Stomach (tissue), 9 donors: ENCODE results near the gene PSMA1. TPM values are rescaled to one million over a fixed set of nuclear protein-coding genes. Genes with fewer than 3 reads are reported as not detected.
A peak's percentile ranks its signal among the peaks of the same experiment; 100 is the strongest.

Experiments
- DNase-seq, 2 donors: peaks; one replicate each; pipeline versions ENCODE4 v3.0.0 to v3.0.0-alpha.2; 2013 to 2019
- H3K27ac ChIP-seq, 5 donors: fragments of 200-600 bp in 4 of 5; sonication (generic) in 4 of 5; one replicate each; pipeline ENCODE4 v1.5.1; 2013 to 2019; ENCODE audit warnings: mild to moderate bottlenecking in 1 of 5, moderate library complexity in 1 of 5
- H3K27me3 ChIP-seq, 3 donors: fragments of 200-600 bp; sonication (generic); one replicate each; pipeline ENCODE4 v1.5.1; 2017 to 2019; ENCODE audit warnings: mixed run types in 1 of 3
- H3K36me3 ChIP-seq, 4 donors: fragments of 200-600 bp; sonication (generic); 1 replicate in 3 of 4; 2 replicates in 1 of 4; pipeline ENCODE4 v1.5.1; 2016 to 2019
- H3K4me1 ChIP-seq, 4 donors: fragments of 200-600 bp; sonication (generic); one replicate each; pipeline ENCODE4 v1.5.1; 2016 to 2019
- H3K4me3 ChIP-seq, 4 donors: fragments of 200-600 bp; sonication (generic) in 3 of 4; one replicate each; pipeline ENCODE4 v1.5.1; 2016 to 2019; ENCODE audit warnings: mild to moderate bottlenecking in 1 of 4
- H3K9me3 ChIP-seq, 4 donors: fragments of 200-600 bp; sonication (generic); one replicate each; pipeline ENCODE4 v1.5.1; 2016 to 2019
- CTCF ChIP-seq, 7 experiments: fragments of 450-650 bp in 4 of 7; fragments of 200-600 bp in 3 of 7; sonication (generic) in 3 of 7; IDR thresholded peaks; one replicate each; pipeline ENCODE4 v1.5.1; 2016 to 2019; ENCODE audit warnings: antibody characterized with exemption in 7 of 7, control low read depth in 2 of 7, mild to moderate bottlenecking in 1 of 7
- EP300 ChIP-seq: sonication (generic); formaldehyde crosslinking; IDR thresholded peaks from one replicate; pipeline ENCODE4 v1.6.1; 2017; ENCODE audit warnings: antibody characterized with exemption
- POLR2A ChIP-seq, 4 donors: fragments of 450-650 bp; IDR thresholded peaks; one replicate each; pipeline ENCODE4 v1.6.1; 2016; ENCODE audit warnings: antibody characterized with exemption in 4 of 4, control low read depth in 2 of 4, mild to moderate bottlenecking in 1 of 4, moderate library complexity in 1 of 4
- POLR2AphosphoS5 ChIP-seq, 3 donors: sonication (generic); formaldehyde crosslinking; IDR thresholded peaks; one replicate each; pipeline ENCODE4 v1.6.1; 2016; ENCODE audit warnings: antibody characterized with exemption in 3 of 3
- WGBS, 5 donors: extraction: QIAGEN DNeasy Blood & Tissue Kit in 3 of 5; methylation state at CpG; one replicate each; pipeline versions ENCODE4 v1.1.5 to v1.1.7; 2013 to 2018; 5-methylcytosine and 5-hydroxymethylcytosine counted together
- intact Hi-C: fragments of 100-400 bp; cut with DNase I; formaldehyde crosslinking; loops from one replicate; pipeline ENCODE4 v1.15.1; 2023; ENCODE audit warnings: low total_unique reads
- polyA plus RNA-seq, 3 donors: library from polyadenylated mRNA; stranded (reverse); fragments of 200-250 nt; gene quantifications; one replicate each; pipeline ENCODE4 v1.2.3, GENCODE V29; 2013
- total RNA-seq, 5 donors: library from RNA; depleted of rRNA; stranded (reverse); fragments of >200 nt; gene quantifications; one replicate each; pipeline versions ENCODE4 v1.1.0 to v1.2.3, GENCODE V29; 2014 to 2016
- donor health status: healthy with polysubstance abuse.
- donor health status: Bipolar disorder and iron deficiency.
- donor health status: healthy.

Gene PSMA1
- total and polyA plus RNA-seq, 8 donors, result 26.8 to 191 (median 114) TPM

- WGBS, 5 donors, result 71 to 91% (median 91%) methylated on average over 1 of the region's 1 CpG
- Histone ChIP-seq H3K4me1 (peaks cover 4 to 19% (median 13%) of the 10 kb centered on the region in 4 donors), H3K9me3 (no peaks in the 10 kb centered on the region), H3K36me3 (peaks cover 35 to 56% (median 55%) of the 10 kb centered on the region in 4 donors), H3K4me3 (no peak overlapping the region), H3K27me3 (no peaks in the 10 kb centered on the region), H3K27ac (no peak overlapping the region)
- no peak for TF ChIP-seq EP300
- no peak for TF ChIP-seq POLR2A (IDR thresholded peaks at IDR 0.05)
- TF ChIP-seq CTCF (IDR thresholded peaks at IDR 0.05), result no peak
- TF ChIP-seq POLR2AphosphoS5 (IDR thresholded peaks at IDR 0.05), result no peak
- DNase-seq, result no peak
- intact Hi-C loops, result no loop called here
These were observed 17.2 kb downstream of the PSMA1 start for GRCh38 chr11:14503023-14503422.

GRCh38 chr11:14502039-14502438 is 18.1 kb downstream of the PSMA1 start:
- no peak for TF ChIP-seq POLR2A (IDR thresholded peaks at IDR 0.05)
- TF ChIP-seq POLR2AphosphoS5 (IDR thresholded peaks at IDR 0.05), result no peak
- no peak for TF ChIP-seq CTCF (IDR thresholded peaks at IDR 0.05)
- no peak for TF ChIP-seq EP300
- Histone ChIP-seq H3K4me3 (no peak overlapping the region), H3K27ac (no peak overlapping the region), H3K4me1 (peaks cover 8 to 29% (median 21%) of the 10 kb centered on the region in 4 donors), H3K36me3 (peaks cover 29 to 56% (median 55%) of the 10 kb centered on the region in 4 donors), H3K27me3 (no peaks in the 10 kb centered on the region), H3K9me3 (no peaks in the 10 kb centered on the region)
- WGBS, 5 donors, result 95 to 98% (median 96%) methylated on average over 4 of the region's 4 CpGs
- intact Hi-C loops, result no loop called here
- DNase-seq, result no peak

GRCh38 chr11:14500181-14500651 is 20.0 kb downstream of the PSMA1 start:
- DNase-seq, result peak; percentile 58 to 87
- Histone ChIP-seq H3K27ac (peak overlapping the region; percentile 89 to 94 (median 92)), H3K27me3 (no peaks in the 10 kb centered on the region), H3K36me3 (peaks cover 19 to 50% (median 48%) of the 10 kb centered on the region in 4 donors), H3K4me1 (peaks cover 8 to 45% (median 30%) of the 10 kb centered on the region in 4 donors), H3K9me3 (no peaks in the 10 kb centered on the region), H3K4me3 (peak overlapping the region; percentile 78 to 94 (median 84))
- TF ChIP-seq POLR2AphosphoS5 (IDR thresholded peaks at IDR 0.05) (no peak), POLR2A (IDR thresholded peaks at IDR 0.05) (no peak), CTCF (IDR thresholded peaks at IDR 0.05) (no peak), EP300 (no peak)
- WGBS, 5 donors, result 0 to 9% (median 3%) methylated on average over 6 of the region's 6 CpGs
- intact Hi-C loops, result no loop called here

GRCh38 chr11:14499560-14500180 is 20.5 kb downstream of the PSMA1 start, which contains the start of gene COPB1:
TSS of gene COPB1 (minus strand) at chr11:14499811. CDS start at chr11:14498928, 883 bp downstream.
- Histone ChIP-seq H3K9me3 (no peaks in the 10 kb centered on the region), H3K4me1 (peaks cover 8 to 50% (median 33%) of the 10 kb centered on the region in 4 donors), H3K36me3 (peaks cover 15 to 50% (median 48%) of the 10 kb centered on the region in 4 donors), H3K27me3 (no peaks in the 10 kb centered on the region), H3K4me3 (peak within 1 kb of the TSS; percentile 78 to 94 (median 84)), H3K27ac (peak within 1 kb of the TSS; percentile 89 to 94 (median 92))
- TF ChIP-seq POLR2AphosphoS5 (IDR thresholded peaks at IDR 0.05) (peak; percentile 84 to 98 (median 94)), CTCF (IDR thresholded peaks at IDR 0.05) (no peak), POLR2A (IDR thresholded peaks at IDR 0.05) (peak in 2 of 4 donors; percentile 51 to 90), EP300 (no peak)
- intact Hi-C loops, result no loop called here
- peak; percentile 94 to 98 for DNase-seq
- 0 to 1% (median 0%) methylated on average over 31 to 36 of the region's 37 CpGs for WGBS, 5 donors
